Measurements from ENCODE around the gene EID2B.
A peak's percentile ranks its signal among the peaks of the same experiment; 100 is the strongest.

The EID2B gene

DNA sequence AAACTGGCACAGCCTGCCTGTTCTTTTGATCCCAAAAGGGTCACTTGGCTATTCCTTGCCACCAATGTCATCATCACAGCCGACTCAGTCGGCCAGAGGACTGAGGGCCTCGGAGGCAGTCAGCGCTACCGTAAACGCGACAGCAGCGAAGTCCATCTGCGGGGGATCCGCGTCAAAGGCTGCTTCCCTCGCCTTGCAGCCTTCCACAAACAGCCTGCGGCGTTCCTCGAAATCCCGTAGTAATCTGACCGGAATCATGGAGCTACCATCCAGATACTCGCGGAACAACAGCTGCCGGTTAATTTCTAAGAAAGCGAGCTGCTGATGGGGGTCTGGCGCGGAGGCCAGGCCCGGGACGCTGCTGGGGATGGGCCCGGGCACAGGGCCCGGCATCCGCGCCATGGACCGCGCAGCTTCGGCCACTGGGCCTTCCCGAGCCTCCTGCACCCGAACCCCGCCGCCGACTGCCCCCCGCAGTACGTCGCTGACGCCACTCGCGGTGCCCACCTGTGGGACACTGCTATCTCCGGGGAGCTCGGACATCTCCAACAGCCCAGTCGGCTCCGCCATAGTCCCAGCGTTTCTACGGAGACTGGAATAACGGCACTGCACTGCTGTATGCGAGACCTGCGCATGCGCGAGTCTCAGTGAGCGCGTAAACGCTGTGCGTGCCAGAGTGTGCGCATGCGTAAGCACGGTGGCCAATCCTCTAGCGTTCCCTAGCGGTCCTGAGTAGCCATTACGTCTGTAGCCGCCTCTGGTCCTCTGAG, at the start of gene EID2B:
Gene EID2B, minus strand, starts transcription at position 620 of the 770 bp plus-strand sequence. Its CDS starts 50 bp downstream, at position 570.
- DNase-seq (ENCODE audit: low spot score): peak; percentile 95

GRCh38 chr19:39582442-39582841, 49.8 kb upstream of the EID2B start:
- no peak for DNase-seq (ENCODE audit: low spot score)

GRCh38 chr19:39568604-39569003, 36.0 kb upstream of the EID2B start:
- no peak for DNase-seq (ENCODE audit: low spot score)

GRCh38 chr19:39566064-39566463, 33.4 kb upstream of the EID2B start:
- no peak for DNase-seq (ENCODE audit: low spot score)

GRCh38 chr19:39563408-39563807, 30.8 kb upstream of the EID2B start:
- DNase-seq (ENCODE audit: low spot score): no peak

GRCh38 chr19:39558624-39559117, 26.0 kb upstream of the EID2B start:
- no peak for DNase-seq (ENCODE audit: low spot score)

GRCh38 chr19:39557811-39558623, 25.4 kb upstream of the EID2B start:
- DNase-seq (ENCODE audit: low spot score): no peak

- no peak for DNase-seq (ENCODE audit: low spot score)
These were observed 23.2 kb upstream of the EID2B start for GRCh38 chr19:39555883-39556282.

DNA sequence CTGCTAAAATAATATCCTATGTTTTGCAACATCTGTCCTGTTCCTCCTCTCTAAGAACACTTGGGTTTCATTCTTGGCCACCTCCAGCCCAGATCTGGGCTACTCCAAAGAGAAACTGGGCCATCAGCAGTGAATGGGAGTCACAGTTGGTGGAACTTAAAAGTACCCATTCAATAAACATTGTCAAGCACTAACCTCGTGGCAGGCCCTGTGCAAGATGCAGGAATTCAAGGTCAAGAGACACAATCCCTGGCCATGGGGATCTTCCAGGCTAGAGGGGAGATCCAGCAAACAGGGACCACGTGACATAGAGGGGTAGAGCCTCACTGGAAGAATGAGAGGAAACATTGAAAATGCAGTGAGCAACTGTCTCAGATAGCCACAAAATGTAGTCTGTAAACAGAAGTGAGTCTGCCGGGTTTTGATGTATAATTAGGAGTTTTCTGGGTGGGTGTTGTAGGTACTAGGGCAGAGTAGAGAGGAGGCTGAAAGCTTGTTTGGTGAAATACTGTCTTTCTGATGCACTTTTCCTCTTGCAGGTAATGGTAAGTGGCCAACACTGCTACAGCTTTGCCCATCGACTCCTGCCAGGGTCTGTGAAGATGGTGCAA, 22.2 kb upstream of the EID2B start:
- no peak for DNase-seq (ENCODE audit: low spot score)

GRCh38 chr19:39553082-39553652, 20.5 kb upstream of the EID2B start:
- DNase-seq (ENCODE audit: low spot score): no peak

DNA sequence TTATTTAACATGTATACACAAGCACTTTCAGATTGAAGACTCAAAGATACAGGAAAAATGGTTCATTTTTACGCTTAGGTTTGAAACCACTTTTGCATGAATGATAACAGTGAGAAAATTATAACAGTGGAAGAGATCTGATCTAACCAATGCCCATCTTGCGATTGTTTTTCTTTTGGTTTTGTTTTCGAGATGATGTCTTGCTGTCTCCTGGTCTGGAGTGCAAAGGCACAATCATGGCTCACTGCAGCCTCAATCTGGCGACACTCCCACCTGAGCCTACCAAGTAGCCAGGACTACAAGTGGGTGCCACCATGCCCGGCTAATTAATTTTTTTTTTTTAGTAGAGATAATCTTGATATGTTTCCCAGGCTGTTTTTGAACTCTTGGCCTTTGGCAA, 17.5 kb upstream of the EID2B start:
- DNase-seq (ENCODE audit: low spot score): no peak

DNA sequence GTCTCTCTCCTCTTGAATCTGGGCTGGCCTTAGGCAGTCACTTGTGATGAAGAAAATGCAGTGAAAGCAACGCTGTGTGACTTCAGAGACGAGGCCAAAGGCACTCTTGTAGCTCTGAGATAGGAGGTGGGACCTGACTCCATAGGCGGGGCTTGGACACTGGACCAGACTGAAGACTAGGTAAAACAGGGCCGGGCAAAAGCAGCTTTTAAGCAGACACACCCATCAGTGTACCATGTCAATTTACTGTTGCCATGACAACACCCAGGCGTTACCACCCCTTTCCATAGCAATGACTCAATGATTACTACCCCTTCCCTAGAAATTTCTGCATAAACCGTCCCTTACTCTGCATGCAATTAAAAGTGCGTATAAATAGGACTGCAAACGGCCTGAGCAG, 13.9 kb upstream of the EID2B start:
- DNase-seq (ENCODE audit: low spot score): no peak

DNA sequence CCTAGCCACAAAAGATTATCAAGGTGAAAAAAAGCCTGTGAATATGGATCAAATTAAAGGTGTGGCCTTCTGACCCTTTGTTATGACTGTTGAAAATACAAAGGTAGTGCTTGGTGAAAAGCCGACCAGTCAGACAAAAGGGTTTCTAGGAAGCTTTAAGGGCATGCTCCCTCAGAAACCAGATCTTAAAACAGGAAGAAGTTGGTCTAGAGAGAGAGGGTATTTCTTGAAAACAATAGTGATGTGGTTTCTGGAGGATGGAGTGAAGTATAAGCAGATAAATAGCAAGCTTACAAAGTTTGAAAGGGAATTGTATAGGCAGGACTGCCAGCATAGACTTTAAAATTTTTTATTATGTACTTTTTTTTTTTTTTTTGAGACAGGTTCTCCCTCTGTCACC, 12.3 kb upstream of the EID2B start:
- DNase-seq (ENCODE audit: low spot score): no peak

- no peak for DNase-seq (ENCODE audit: low spot score)
These were observed 11.7 kb upstream of the EID2B start for GRCh38 chr19:39544226-39544903.

- DNase-seq (ENCODE audit: low spot score): no peak
These were observed 10.8 kb upstream of the EID2B start for GRCh38 chr19:39543477-39543857.

DNA sequence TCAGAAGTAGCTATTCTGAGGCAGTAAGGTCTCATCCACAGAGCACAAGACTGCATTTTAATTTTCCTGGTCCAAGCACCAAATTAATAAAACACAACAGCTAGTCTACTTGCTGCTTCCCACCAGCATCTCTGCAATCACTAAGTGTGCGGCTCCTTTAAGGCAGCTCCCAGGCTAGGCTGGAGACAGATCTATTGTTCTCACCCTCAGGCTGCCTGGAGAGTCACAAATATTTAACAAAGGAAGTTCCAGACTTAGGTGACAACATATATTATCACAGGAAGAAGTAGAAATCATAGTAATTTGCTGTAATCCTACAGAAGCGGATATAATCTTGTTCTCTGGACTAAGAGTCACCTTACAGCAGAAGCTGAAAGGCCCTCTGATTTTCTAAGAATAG, 9.6 kb upstream of the EID2B start:
- DNase-seq (ENCODE audit: low spot score): no peak

GRCh38 chr19:39540333-39540673, 7.7 kb upstream of the EID2B start:
- DNase-seq (ENCODE audit: low spot score): no peak

- peak; percentile 97 for DNase-seq (ENCODE audit: low spot score)
These were observed 7.1 kb upstream of the EID2B start, which contains the start of gene EID2 for GRCh38 chr19:39539518-39540332. Gene EID2, minus strand, starts transcription at chr19:39540161. Its CDS starts 82 bp downstream, at chr19:39540079.

DNA sequence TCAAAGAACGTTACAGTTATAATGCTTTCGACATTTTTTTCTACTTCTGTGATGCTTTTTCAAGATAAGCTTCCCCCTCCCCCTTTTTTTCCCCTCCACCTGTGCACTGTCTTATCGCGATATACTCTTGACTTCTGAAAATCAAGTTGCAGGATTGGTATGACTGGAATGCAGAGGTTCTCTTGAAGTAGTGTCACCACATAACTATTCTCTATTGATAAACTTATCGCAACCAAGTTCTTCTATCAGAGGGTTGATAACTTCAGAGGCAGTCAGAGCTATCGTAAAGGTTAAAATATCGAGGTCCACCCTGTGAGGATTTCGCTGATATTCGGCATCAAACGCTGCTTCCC, 6.5 kb upstream of the EID2B start:
- no peak for DNase-seq (ENCODE audit: low spot score)

GRCh38 chr19:39533791-39534190, 1.1 kb upstream of the EID2B start:
- DNase-seq (ENCODE audit: low spot score): no peak

GRCh38 chr19:39533003-39533512, 406 bp upstream of the EID2B start:
- DNase-seq (ENCODE audit: low spot score): no peak
